HL-60 (cell line): Measurements from ENCODE around the gene WDR43.

Experiments
- GABPA ChIP-seq: IDR thresholded peaks from 2 replicates; pipeline ENCODE4 v1.6.1; 2012; ENCODE audit warnings: low read depth
- POLR2AphosphoS5 ChIP-seq: IDR thresholded peaks from 2 replicates; pipeline ENCODE4 v1.6.1; 2012; ENCODE audit warnings: low read depth
- SPI1 ChIP-seq: IDR thresholded peaks from 2 replicates; pipeline ENCODE4 v1.6.1; 2012; ENCODE audit warnings: low read depth, mild to moderate bottlenecking, borderline replicate concordance
- TF ChIP-seq, protein P1 (sequence below): IDR thresholded peaks from one replicate; pipeline ENCODE4 v1.5.1; 2011; ENCODE audit warnings: low read length, control low read depth, inconsistent platforms; ENCODE audit not compliant: insufficient read depth
- TF ChIP-seq, protein P2 (sequence below): IDR thresholded peaks from 2 replicates; pipeline ENCODE4 v1.6.1; 2012; ENCODE audit warnings: low read depth; ENCODE audit not compliant: insufficient replicate concordance

DNA sequence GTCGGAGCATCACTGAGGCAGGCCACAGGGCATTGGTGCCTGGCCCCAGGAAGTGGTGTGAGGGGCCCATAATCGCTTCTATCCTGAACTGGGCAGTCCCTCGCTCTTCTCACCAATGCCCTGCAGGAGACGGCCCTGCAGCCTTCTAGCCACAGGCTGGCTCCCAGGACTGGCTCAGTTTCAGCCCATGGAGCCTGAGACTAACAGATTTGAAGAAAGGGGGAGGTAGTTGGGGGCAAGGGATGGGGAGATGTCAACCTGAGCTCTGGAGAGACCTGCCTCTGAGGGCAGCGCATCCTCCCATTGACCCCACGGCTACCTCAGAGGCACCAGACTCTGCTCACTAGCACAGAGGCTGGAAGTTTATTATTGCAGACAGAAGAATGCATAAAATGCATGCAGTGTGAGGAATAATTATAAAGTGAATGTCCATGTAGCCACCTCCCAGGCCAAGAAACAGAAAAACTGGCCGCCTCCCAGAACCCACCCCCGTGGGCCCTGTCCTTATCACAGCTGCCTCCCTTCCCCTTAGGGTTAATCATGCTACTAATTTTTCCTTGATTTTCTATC is 88.0 kb downstream of the WDR43 start:
- TF ChIP-seq, protein P1, sequence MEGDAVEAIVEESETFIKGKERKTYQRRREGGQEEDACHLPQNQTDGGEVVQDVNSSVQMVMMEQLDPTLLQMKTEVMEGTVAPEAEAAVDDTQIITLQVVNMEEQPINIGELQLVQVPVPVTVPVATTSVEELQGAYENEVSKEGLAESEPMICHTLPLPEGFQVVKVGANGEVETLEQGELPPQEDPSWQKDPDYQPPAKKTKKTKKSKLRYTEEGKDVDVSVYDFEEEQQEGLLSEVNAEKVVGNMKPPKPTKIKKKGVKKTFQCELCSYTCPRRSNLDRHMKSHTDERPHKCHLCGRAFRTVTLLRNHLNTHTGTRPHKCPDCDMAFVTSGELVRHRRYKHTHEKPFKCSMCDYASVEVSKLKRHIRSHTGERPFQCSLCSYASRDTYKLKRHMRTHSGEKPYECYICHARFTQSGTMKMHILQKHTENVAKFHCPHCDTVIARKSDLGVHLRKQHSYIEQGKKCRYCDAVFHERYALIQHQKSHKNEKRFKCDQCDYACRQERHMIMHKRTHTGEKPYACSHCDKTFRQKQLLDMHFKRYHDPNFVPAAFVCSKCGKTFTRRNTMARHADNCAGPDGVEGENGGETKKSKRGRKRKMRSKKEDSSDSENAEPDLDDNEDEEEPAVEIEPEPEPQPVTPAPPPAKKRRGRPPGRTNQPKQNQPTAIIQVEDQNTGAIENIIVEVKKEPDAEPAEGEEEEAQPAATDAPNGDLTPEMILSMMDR: no peak
- no peak for TF ChIP-seq POLR2AphosphoS5
- TF ChIP-seq, protein P2, sequence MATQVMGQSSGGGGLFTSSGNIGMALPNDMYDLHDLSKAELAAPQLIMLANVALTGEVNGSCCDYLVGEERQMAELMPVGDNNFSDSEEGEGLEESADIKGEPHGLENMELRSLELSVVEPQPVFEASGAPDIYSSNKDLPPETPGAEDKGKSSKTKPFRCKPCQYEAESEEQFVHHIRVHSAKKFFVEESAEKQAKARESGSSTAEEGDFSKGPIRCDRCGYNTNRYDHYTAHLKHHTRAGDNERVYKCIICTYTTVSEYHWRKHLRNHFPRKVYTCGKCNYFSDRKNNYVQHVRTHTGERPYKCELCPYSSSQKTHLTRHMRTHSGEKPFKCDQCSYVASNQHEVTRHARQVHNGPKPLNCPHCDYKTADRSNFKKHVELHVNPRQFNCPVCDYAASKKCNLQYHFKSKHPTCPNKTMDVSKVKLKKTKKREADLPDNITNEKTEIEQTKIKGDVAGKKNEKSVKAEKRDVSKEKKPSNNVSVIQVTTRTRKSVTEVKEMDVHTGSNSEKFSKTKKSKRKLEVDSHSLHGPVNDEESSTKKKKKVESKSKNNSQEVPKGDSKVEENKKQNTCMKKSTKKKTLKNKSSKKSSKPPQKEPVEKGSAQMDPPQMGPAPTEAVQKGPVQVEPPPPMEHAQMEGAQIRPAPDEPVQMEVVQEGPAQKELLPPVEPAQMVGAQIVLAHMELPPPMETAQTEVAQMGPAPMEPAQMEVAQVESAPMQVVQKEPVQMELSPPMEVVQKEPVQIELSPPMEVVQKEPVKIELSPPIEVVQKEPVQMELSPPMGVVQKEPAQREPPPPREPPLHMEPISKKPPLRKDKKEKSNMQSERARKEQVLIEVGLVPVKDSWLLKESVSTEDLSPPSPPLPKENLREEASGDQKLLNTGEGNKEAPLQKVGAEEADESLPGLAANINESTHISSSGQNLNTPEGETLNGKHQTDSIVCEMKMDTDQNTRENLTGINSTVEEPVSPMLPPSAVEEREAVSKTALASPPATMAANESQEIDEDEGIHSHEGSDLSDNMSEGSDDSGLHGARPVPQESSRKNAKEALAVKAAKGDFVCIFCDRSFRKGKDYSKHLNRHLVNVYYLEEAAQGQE: no peak
- TF ChIP-seq GABPA: no peak
- TF ChIP-seq SPI1: no peak
